VCaP (cell line): ENCODE measurements around the gene SKA2.
"Not testable (repeated sequence)": the region's sequence is repeated elsewhere in the genome, so short reads cannot be mapped to it uniquely, and the experiment has no call there.

Experiments
- H3K27ac ChIP-seq: fragments of 450-650 bp; 2 replicates; pipeline ENCODE4 v1.5.1; 2017
- CTCF ChIP-seq: fragments of 450-650 bp; conservative IDR thresholded peaks from 2 replicates; pipeline ENCODE4 v1.5.1; 2017; ENCODE audit warnings: mild to moderate bottlenecking, moderate library complexity

SKA2 gene

DNA sequence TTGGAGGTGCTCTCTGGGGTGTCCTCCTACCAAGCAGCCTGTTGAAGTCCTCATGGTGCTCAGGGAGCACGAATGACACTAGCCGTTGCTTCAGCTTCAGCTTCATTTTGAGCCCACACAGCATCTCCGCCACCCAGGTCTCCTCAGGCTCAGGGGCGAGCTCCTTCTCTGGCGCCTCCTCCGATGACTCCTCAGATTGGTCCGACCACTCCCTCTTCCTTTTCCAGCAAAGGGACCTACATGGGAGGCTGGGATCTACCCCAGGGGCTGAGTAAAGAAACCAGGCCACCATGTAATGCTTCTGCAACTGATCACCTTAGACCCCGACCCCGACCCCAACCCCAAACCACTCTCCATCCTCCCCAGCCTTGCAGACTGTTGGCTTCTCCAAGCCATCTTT, 26.5 kb upstream of the SKA2 start:
- no peak for TF ChIP-seq CTCF
- no peak overlapping the region for H3K27ac ChIP-seq

GRCh38 chr17:59180626-59181025, 25.6 kb upstream of the SKA2 start:
- H3K27ac ChIP-seq: no peak overlapping the region
- no peak for TF ChIP-seq CTCF

GRCh38 chr17:59179601-59180000, 24.6 kb upstream of the SKA2 start:
- not testable (repeated sequence) for H3K27ac ChIP-seq

GRCh38 chr17:59178266-59178985, 23.4 kb upstream of the SKA2 start:
- H3K27ac ChIP-seq: no peak overlapping the region
- no peak for TF ChIP-seq CTCF

DNA sequence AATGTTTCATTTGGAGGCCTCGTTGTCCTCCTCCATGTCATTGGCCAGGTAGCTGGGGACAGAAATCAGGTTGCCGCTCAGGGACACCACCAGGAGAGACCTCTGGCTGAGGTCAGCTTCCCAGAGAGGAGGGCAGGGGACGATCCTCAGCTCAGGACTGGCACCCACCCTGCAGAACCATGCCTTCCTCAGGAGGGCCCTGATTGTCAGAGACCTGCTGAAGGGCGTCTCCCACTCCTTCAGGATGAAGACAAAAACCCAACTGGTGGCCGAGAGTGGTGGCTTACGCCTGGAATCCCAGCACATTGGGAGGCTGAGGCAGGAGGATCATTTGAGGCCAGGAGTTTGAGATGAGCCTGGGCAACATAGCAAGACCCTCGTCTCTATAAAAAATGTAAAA, 20.1 kb upstream of the SKA2 start:
- H3K27ac ChIP-seq: no peak overlapping the region
- no peak for TF ChIP-seq CTCF

- no peak for TF ChIP-seq CTCF
- no peak overlapping the region for H3K27ac ChIP-seq
Observed at GRCh38 chr17:59174671-59175070, 19.7 kb upstream of the SKA2 start.

GRCh38 chr17:59172436-59173004, 17.5 kb upstream of the SKA2 start:
- H3K27ac ChIP-seq: no peak overlapping the region
- TF ChIP-seq CTCF: no peak

DNA sequence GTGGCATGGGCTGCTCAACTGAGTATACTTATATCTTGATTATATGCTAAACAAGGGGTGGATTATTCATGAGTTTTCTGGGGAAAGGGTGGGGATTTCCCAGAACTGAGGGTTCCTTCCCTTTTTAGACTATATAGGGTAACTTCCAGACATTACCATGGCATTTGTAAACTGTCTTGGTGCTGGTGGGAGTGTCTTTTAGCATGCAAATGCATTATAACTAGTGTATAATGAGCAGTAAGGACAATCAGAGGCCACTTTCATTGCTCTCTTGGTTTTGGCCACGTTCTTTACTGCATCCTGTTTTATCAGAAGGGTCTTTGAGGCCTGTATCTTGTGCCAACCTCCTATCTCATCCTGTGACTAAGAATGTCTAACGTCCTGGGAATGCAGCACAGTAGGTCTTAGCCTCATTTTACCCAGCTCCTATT, 12.6 kb upstream of the SKA2 start:
- H3K27ac ChIP-seq: no peak overlapping the region

More for the DNA sequence above, 12.6 kb upstream of the SKA2 start:
- no peak for TF ChIP-seq CTCF
